Erythroblast (primary cell): Measurements from ENCODE around the gene MFSD8.
"Not testable (repeated sequence)": the region's sequence is repeated elsewhere in the genome, so short reads cannot be mapped to it uniquely, and the experiment has no call there.

Experiments
- DNase-seq, 2 experiments: peaks; one replicate each; lab custom pipeline; 2025; lab: John Stamatoyannopoulos, UW
- GATA1 ChIP-seq: IDR thresholded peaks from 2 replicates; pipeline ENCODE4 v1.6.1; 2011; ENCODE audit warnings: low read depth, mild to moderate bottlenecking, control low read depth, low read length, moderate library complexity
- POLR2A ChIP-seq: IDR thresholded peaks from 2 replicates; pipeline ENCODE4 v1.6.1; 2011; ENCODE audit warnings: mild to moderate bottlenecking, low read length

Gene MFSD8

DNA sequence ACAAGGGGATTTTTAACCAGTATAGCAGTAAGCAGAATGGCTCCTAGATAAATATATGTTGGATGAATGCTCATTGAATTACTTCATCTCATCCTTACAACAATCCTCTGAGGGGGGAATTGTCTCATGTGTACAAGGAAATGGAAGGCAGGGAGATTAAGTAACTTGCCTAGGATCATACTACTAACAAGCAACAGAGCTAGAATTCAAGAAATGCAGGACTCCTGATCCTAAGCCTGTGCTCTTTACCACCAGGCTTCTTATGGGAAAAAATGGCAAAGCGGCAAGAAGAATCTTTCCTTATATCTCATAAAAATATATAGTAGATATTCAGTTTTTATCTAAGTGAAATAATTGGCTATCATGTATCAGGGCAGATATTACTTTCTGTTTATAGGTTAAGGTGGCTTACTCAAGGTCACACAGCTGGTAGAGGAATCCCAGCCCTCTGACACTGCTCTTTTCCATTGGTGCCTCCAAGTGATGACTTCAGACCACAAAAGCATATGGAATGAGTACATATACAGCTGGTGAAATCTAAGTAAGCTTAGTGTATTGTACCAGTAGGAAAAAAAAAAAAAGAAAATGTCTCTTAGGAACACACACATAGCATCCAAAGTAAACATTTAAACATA, 2.3 kb upstream of the MFSD8 start:
- DNase-seq, result peak; percentile 23 to 38
- TF ChIP-seq POLR2A (no peak), GATA1 (no peak)

DNA sequence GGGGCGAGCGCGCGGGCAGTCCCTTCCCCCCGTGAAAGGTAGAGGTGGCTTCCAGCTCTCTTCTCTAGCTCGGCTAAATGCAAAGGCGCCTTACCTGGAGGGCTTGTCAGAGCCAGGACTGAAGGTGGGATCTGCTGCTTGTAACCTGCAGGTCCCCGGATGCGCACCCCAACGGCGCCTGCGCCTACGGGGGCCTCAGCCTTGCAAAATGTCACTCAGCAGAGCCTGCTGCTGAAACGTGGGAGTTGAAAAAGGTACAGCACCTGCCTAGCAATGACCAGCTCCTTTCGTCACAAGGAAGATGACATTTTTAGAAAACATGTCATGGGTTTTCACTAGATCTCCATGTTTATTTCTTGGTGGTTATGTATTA, 816 bp upstream of the MFSD8 start:
- TF ChIP-seq GATA1 (no peak), POLR2A (no peak)
- peak; percentile 83 to 85 for DNase-seq

DNA sequence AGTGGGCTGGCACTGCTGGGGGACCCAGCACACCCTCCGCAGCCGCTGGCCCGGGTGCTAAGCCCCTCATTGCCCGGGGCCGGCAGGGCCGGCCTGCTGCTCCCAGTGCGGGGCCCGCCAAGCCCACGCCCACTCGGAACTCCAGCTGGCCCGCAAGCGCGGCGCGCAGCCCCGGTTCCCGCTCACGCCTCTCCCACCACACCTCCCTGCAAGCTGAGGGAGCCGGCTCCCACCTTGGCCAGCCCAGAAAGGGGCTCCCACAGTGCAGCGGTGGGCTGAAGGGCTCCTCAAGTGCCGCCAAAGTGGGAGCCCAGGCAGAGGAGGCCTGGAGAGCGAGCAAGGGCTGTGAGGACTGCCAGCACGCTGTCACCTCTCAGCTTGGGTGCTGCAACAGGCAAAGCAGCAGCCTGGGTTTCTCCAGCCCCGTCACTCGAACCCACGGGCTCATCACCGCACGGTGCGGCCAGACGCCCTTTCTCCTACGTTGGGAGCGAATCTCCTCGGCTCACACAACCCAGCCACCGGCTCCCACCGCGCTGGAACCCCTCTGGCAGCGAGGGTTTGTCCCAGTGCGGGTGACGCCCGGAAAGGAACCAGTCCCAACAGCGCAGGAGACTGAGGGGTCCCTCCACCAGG, 429 bp downstream of the MFSD8 start:
- peak in 1 of 2 experiments; percentile 78 for DNase-seq

DNA sequence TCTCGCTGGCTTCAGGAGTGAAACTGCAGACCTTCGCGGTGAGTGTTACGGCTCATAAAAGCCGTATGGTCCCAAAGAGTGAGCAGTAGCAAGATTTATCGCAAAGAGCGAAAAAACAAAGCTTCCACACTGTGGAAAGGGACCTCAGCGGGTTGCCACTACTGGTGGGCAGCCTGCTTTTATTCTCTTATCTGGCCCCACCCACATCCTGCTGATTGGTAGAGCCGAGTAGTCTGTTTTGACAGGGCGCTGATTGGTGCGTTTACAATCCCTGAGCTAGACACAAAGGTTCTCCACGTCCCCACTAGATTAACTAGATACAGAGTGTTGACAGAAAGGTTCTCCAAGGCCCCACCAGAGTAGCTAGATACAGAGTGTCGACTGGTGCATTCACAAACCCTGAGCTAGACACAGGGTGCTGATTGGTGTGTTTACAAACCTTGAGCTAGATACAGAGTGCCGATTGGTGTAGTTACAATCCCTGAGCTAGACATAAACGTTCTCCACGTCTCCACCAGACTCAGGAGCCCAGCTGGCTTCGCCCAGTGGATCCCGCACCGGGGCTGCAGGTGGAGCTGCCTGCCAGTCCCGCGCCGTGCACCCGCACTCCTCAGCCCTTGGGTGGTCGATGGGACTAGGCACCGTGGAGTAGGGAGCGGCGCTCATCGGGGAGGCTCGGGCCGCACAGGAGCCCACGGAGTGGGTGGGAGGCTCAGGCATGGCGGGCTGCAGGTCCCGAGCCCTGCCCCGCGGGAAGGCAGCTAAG, 1.2 kb downstream of the MFSD8 start:
- DNase-seq, result peak in 1 of 2 experiments; percentile 14

DNA sequence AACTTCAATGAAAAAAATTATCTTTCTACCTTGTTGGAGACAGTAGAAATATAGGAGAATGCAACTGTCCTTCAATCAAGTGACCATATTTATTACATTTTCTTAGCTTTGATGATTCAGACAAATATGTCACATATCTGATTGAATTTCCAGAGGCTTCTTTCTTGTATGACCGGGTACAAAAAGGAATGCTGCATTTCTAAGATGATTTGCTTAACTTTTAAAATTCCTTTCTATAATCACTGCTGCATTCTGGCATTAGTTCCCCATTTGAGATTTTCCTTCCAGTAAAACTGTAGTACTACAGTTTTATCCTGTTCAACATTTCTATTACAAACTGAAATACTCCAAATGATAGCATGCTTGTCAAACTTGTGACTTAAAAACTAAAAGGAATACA, 5.2 kb downstream of the MFSD8 start:
- no peak for DNase-seq
- TF ChIP-seq POLR2A, result no peak
- no peak for TF ChIP-seq GATA1

DNA sequence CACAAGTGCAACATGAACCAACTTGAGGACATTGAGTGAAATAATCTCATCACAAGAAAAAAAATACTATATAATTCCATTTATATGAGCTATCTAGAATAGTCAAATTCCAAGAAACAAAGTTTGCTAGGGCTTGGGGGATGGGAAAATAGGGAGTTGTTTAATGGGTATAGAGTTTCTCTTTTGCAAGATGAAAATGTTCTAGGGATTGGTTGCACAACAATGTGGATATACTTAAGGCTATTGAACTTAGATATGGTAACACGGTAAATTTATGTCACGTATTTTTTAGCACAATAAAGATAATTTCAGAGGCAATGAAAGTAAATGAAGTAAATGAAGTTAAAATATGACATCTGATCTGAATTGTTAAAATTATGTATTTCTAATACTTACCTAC, 7.9 kb downstream of the MFSD8 start:
- DNase-seq, result no peak
- TF ChIP-seq POLR2A (no peak), GATA1 (no peak)

DNA sequence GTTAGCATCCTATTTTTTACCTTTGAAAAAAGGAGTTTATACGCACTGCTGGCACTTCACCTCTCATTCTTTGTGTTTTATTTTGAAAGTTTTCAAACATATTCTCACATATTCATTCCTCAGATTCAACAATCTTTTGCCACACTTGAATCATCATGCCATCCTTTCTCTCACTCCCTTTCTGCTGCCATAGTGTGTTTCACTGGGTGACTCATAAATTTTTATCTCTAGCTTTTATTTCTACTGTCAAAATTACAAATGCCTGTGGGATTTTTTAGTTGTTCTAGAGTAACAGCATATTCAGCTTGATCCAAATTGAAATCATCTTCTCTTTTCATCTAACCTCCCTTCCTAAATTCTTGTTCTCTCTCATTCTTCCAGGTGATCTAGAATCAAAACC, 28.0 kb downstream of the MFSD8 start:
- DNase-seq, result no peak
- TF ChIP-seq POLR2A (no peak), GATA1 (no peak)

DNA sequence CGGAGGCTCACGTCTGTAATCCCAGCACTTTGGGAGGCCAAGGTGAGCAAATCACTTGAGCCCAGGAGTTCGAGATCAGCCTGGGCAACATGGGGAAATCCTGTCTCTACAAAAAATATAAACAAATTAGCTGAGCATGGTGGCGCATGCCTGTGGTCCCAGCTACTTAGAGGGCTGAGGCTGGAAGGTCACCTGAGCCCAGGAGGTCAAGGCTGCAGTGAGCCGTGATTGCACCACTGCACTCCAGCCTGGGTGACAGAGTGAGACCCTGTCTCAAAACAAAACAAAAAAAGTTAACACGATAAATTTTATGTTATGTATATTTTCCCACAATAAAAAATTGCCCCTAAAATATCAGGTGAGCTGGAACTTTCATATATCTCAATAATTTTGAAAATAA, 33.1 kb downstream of the MFSD8 start:
- not testable (repeated sequence) for DNase-seq

DNA sequence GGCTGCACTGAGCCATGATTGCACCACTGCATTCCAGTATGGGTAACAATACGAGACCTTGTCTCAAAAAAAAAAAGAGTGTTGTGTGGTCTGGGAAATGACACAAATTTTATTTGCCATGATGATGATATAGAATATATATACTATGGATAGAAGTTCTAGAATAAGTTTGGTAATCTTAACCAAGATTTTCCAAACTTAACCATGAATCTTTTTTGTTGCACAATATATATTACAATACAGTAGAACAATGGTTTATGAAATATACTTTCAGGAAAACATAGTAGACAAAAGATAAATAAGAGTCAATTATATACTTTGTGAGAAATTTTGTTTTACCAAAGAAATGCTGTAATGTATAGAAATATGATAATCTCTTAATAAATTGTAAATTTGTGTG, 34.8 kb downstream of the MFSD8 start:
- DNase-seq, result no peak

DNA sequence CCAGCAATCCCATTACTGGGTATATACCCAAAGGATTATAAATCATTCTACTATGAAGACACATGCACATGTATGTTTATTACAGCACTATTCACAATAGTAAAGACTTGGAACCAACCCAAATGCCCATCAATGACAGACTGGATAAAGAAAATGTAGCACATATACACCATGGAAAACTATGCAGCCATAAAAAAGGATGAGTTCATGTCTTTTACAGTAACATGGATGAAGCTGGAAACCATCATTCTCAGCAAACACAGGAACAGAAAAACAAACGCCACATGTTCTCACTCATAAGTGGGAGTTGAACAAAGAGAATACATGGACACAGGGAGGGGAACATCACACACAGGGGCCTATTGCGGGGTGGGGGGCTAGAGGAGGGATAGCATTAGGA, 39.3 kb downstream of the MFSD8 start:
- not testable (repeated sequence) for DNase-seq

More for the DNA sequence above, 34.8 kb downstream of the MFSD8 start:
- TF ChIP-seq POLR2A (no peak), GATA1 (no peak)

DNA sequence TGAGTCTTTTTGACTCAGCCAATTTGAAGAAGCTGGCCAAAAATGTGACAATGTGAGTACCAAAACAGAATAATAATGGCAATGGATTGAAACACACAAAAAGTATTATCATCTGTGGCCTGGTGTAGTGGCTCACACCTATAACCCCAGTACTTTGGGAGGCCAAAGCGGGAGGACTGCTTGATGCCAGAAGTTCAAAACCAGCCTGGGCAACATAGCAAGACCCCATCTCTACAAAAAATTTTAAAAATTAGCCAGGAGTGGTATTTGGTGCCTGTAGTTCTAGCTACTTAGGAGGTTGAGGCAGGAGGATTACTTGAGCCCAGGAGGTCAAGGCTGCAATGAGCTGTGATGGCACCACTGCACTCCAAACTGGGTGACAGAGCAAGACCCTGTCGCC, 42.7 kb downstream of the MFSD8 start:
- TF ChIP-seq POLR2A, result no peak
- no peak for TF ChIP-seq GATA1
- no peak for DNase-seq

DNA sequence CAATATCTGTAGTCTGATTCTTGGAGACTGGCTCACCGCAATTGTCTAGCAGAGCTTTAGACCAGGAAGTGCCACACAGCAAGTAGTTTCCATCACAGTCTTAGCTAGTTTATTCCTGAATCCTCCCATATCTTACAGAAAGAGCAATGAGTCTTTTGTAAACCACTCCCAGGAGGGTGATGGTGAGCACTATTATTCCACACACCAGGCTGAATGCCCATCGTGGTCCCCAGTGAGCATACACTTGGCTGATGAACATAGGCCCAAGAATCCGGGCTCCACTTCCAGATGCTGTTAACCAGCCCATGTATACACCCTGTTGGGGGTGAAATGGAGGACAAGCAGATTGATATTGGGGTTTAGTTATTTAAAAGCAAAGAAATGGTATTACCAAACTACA, 44.5 kb downstream of the MFSD8 start:
- no peak for TF ChIP-seq POLR2A
- no peak for TF ChIP-seq GATA1
- DNase-seq, result no peak

DNA sequence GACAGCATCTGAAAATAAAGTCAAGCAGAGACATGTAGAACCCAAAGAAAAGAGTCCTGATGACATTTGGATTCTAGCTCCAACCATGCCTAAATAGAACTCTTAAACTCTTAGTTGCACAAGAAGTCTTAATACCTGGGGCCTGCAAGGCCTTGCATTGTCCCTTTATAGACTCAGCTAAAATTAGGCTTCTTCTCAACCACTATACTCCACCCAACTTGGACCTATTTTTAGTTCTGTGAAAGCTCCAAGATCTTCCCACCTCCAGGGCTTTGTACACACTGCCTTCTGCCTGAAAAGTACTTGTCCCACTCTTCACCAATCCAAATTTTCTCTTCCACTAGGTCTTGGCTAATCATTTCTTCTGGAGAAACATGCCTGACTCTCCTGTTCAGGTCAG, 47.8 kb downstream of the MFSD8 start:
- TF ChIP-seq GATA1 (no peak), POLR2A (no peak)
- DNase-seq, result no peak

DNA sequence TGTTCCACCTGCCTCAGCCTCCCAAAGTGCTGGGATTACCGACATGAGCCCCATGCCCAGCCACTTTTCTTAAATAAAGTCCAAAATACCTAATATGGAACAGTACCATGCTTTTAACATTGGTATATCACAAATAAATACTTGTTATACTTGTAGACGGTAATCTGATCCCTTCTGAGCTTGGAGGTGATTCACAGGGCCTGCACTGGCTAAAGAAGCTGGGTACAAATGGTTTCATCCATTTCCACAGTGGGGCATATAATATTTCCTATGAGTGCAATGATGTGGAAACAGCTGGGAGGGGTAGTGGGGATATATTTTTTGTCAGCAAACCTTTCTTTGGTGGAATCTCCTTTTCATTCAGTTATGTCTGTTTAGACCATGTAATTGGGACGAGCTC, 48.5 kb downstream of the MFSD8 start:
- DNase-seq, result no peak

DNA sequence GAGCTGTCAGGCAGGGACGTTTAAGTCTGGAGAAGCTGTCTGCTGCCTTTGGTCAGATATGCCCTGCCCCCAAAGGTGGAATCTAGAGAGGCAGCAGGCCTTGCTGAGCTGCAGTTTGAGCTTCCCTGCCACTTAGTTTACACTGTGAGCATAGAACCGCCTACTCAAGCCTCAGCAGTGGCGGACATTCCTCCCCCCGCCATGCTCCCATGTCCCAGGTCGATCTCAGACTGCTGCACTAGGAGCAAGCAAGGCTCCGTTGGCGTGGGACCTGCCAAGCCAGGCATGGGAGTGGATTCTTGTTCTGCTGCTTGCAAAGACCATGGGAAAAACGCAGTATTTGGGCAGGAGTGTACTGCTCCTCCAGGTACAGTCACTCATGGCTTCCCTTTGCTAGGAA, 59.9 kb downstream of the MFSD8 start:
- TF ChIP-seq POLR2A (no peak), GATA1 (no peak)
- DNase-seq, result no peak

More for the DNA sequence above, 48.5 kb downstream of the MFSD8 start:
- no peak for TF ChIP-seq POLR2A
- no peak for TF ChIP-seq GATA1

DNA sequence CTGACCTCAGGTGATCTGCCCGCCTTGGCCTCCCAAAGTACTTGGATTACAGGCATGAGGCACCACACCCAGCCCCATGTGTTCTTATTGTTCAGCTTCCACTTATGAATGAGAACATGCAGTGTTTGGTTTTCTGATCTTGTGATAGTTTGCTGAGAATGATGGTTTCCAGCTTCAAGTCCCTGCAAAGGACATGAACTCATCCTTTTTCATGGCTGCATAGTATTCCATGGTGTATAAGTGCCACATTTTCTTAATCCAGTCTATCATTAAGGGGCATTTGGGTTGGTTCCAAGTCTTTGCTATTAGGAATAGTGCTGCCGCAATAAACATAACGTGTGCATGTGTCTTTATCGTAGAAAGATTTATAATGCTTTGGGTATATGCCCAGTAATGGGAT, 65.3 kb downstream of the MFSD8 start:
- not testable (repeated sequence) for DNase-seq
